CD8-positive, alpha-beta memory T cell (primary cell): ENCODE results near the gene CAMSAP2. TPM values are rescaled to one million over a fixed set of nuclear protein-coding genes. Genes with fewer than 3 reads are reported as not detected.

Experiments
- CTCF ChIA-PET: fragments of 350-600 bp; sonication (Branson Sonifier 250); formaldehyde crosslinking; loops from one replicate; lab custom pipeline; 2021; ENCODE audit warnings: antibody characterized with exemption; lab: Charles Lee
- POLR2A ChIA-PET: fragments of 350-600 bp; sonication (Branson Sonifier 250); formaldehyde crosslinking; loops from one replicate; lab custom pipeline; 2021; ENCODE audit warnings: antibody characterized with exemption; lab: Charles Lee
- DNase-seq, 5 donors: peaks; one replicate each; pipeline versions ENCODE4 v3.0.0 to v3.0.0-alpha.2; 2020 to 2022; ENCODE audit warnings: mixed read lengths in 1 of 5
- H3K27ac ChIP-seq: one replicate; pipeline ENCODE4 v1.7.0; 2013; ENCODE audit warnings: low read depth, mild to moderate bottlenecking, low read length, moderate library complexity
- H3K27me3 ChIP-seq: 2 replicates; pipeline ENCODE4 v1.7.0; 2013; ENCODE audit warnings: low read length, mild to moderate bottlenecking; ENCODE audit not compliant: insufficient read depth, poor library complexity, severe bottlenecking
- H3K36me3 ChIP-seq: 2 replicates; pipeline ENCODE4 v1.7.0; 2013; ENCODE audit warnings: mild to moderate bottlenecking, low read length, moderate library complexity; ENCODE audit not compliant: insufficient read depth
- H3K4me1 ChIP-seq: 2 replicates; pipeline ENCODE4 v1.7.0; 2013; ENCODE audit warnings: mild to moderate bottlenecking, low read length, moderate library complexity; ENCODE audit not compliant: insufficient read depth
- H3K4me3 ChIP-seq: 2 replicates; pipeline ENCODE4 v1.7.0; 2013; ENCODE audit warnings: mild to moderate bottlenecking, low read length
- H3K9me3 ChIP-seq: 2 replicates; pipeline ENCODE4 v1.7.0; 2013; ENCODE audit warnings: mild to moderate bottlenecking, low read length
- H3K27ac Mint-ChIP-seq, 8 donors: one replicate each; pipeline ENCODE4 v1.8.0; 2020 to 2021; ENCODE audit warnings: mixed read lengths in 8 of 8, mild to moderate bottlenecking in 6 of 8, inconsistent platforms in 3 of 8, moderate library complexity in 3 of 8
- H3K27me3 Mint-ChIP-seq, 2 donors: one replicate each; pipeline ENCODE4 v1.8.0; 2020 to 2021; ENCODE audit warnings: mixed read lengths in 2 of 2, mild to moderate bottlenecking in 1 of 2, moderate library complexity in 1 of 2
- H3K36me3 Mint-ChIP-seq, 3 donors: one replicate each; pipeline ENCODE4 v1.8.0; 2020 to 2021; ENCODE audit warnings: mixed read lengths in 3 of 3, inconsistent platforms in 1 of 3, mild to moderate bottlenecking in 1 of 3
- H3K4me1 Mint-ChIP-seq, 3 donors: one replicate each; pipeline ENCODE4 v1.8.0; 2020 to 2021; ENCODE audit warnings: mixed read lengths in 3 of 3, inconsistent platforms in 1 of 3, mild to moderate bottlenecking in 1 of 3
- H3K4me3 Mint-ChIP-seq, 7 donors: one replicate each; pipeline ENCODE4 v1.8.0; 2020 to 2021; ENCODE audit warnings: mixed read lengths in 7 of 7, mild to moderate bottlenecking in 6 of 7, moderate library complexity in 4 of 7, inconsistent platforms in 2 of 7
- H3K9me3 Mint-ChIP-seq, 5 donors: one replicate each; pipeline ENCODE4 v1.8.0; 2020 to 2022; ENCODE audit warnings: mixed read lengths in 5 of 5, mild to moderate bottlenecking in 3 of 5, moderate library complexity in 2 of 5, inconsistent platforms in 1 of 5
- polyA plus RNA-seq: library from polyadenylated mRNA; unstranded; fragments of 300-500 nt; fragmentation: Illumina TruSeq; gene quantifications from one replicate; pipeline ENCODE4 v1.2.3, GENCODE V29; 2021
- total RNA-seq, 2 experiments: library from RNA; stranded (reverse); gene quantifications; one replicate each; pipeline ENCODE4 v1.2.3, GENCODE V29; 2021

The CAMSAP2 gene
- total and polyA plus RNA-seq, 3 experiments from 2014 or later: 0.35 to 3.1 (median 2.7) TPM

GRCh38 chr1:200901350-200901749 lies 162.7 kb downstream of the CAMSAP2 start:
- H3K27me3 ChIP-seq: no peaks in the 10 kb centered on the region
- H3K27ac Mint-ChIP-seq: no peak overlapping the region
- CTCF ChIA-PET: interaction anchor here (1.0 kb wide), 1 partner anchor 79 kb away, joined by 3 read pairs; no protein-coding TSS in a partner anchor

DNA sequence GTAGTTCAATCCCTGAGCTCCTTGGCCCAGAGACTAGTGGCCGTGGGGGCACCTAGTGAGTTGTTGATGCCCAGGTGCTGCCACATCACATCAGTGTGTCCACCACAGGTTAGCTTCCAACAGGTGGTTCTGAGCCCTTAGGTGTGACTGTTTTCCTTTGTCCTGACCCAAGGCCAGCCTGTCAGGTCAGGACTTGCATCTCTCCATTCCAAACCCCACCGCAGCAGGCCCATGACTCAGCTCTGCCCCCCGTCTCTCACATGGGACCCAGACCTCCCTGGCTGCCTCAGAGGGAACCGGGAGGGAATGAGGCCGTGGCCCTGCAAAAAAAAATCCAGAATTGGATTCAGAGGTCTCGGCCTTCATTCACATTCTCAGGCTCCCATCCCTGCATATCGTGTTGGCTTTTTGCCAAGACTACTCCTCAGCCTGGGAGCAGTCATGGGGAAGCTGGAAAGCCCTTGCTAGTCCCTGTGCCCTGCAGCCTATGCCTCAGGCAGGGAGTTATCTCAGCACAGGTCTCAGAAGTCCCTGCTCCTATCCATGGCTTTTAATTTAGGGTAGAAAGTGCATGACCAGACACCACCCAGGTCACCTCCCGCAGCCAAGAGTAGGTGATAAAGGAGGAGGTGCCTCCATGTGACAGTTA lies 163.2 kb downstream of the CAMSAP2 start:
- no peaks in the 10 kb centered on the region for H3K9me3 ChIP-seq
- H3K27me3 Mint-ChIP-seq: peaks cover 3 to 6% of the 10 kb centered on the region in 2 donors
- peaks cover 14% of the 10 kb centered on the region for H3K4me1 ChIP-seq
- H3K9me3 Mint-ChIP-seq: no peaks in the 10 kb centered on the region
- no peak overlapping the region for H3K4me3 Mint-ChIP-seq
- H3K27ac Mint-ChIP-seq: peak overlapping the region in 1 of 8 donors; percentile 54
- no peak for DNase-seq
- H3K4me3 ChIP-seq: no peak overlapping the region
- H3K4me1 Mint-ChIP-seq: peaks cover 13 to 34% (median 15%) of the 10 kb centered on the region in 3 donors
- CTCF ChIA-PET: interaction anchor here (1.0 kb wide), 1 partner anchor 78 kb away, joined by 3 read pairs; no protein-coding TSS in a partner anchor
- no peaks in the 10 kb centered on the region for H3K36me3 Mint-ChIP-seq
- POLR2A ChIA-PET: no interaction called here
- H3K36me3 ChIP-seq: no peaks in the 10 kb centered on the region
- no peak overlapping the region for H3K27ac ChIP-seq
- H3K27me3 ChIP-seq: no peaks in the 10 kb centered on the region

More at GRCh38 chr1:200901350-200901749, 162.7 kb downstream of the CAMSAP2 start:
- H3K4me1 ChIP-seq: peaks cover 14% of the 10 kb centered on the region
- no peak overlapping the region for H3K4me3 ChIP-seq
- no peak overlapping the region for H3K4me3 Mint-ChIP-seq
- no peak overlapping the region for H3K27ac ChIP-seq
- H3K9me3 Mint-ChIP-seq: no peaks in the 10 kb centered on the region
- POLR2A ChIA-PET: interaction anchor here (0.5 kb wide), 1 partner anchor 294 kb away, joined by 3 read pairs; no protein-coding TSS in a partner anchor
- peaks cover 3 to 6% of the 10 kb centered on the region in 2 donors for H3K27me3 Mint-ChIP-seq
- no peaks in the 10 kb centered on the region for H3K36me3 ChIP-seq
- no peak for DNase-seq
- peaks cover 12 to 28% (median 12%) of the 10 kb centered on the region in 3 donors for H3K4me1 Mint-ChIP-seq
- no peaks in the 10 kb centered on the region for H3K9me3 ChIP-seq
- no peaks in the 10 kb centered on the region for H3K36me3 Mint-ChIP-seq

GRCh38 chr1:200903793-200904192 lies 165.1 kb downstream of the CAMSAP2 start:
- peak in 1 of 5 donors; percentile 60 for DNase-seq
- Histone ChIP-seq H3K4me1 (peaks cover 14% of the 10 kb centered on the region), H3K27me3 (no peaks in the 10 kb centered on the region), H3K4me3 (no peak overlapping the region), H3K9me3 (no peaks in the 10 kb centered on the region), H3K27ac (no peak overlapping the region), H3K36me3 (no peaks in the 10 kb centered on the region)
- Mint-ChIP-seq H3K27ac (peak overlapping the region in 1 of 8 donors; percentile 79), H3K4me1 (peaks cover 16 to 44% (median 25%) of the 10 kb centered on the region in 3 donors), H3K27me3 (peaks cover 9 to 11% of the 10 kb centered on the region in 2 donors), H3K36me3 (no peaks in the 10 kb centered on the region), H3K9me3 (no peaks in the 10 kb centered on the region), H3K4me3 (no peak overlapping the region)
- ChIA-PET POLR2A (interaction anchor here (0.7 to 1.3 kb wide), 2 partner anchors 16 to 957 kb away, joined by 3 to 9 read pairs; no protein-coding TSS in a partner anchor), CTCF (interaction anchor here (0.6 to 1.0 kb wide), 2 partner anchors 13 to 76 kb away, joined by 3 read pairs; no protein-coding TSS in a partner anchor)

DNA sequence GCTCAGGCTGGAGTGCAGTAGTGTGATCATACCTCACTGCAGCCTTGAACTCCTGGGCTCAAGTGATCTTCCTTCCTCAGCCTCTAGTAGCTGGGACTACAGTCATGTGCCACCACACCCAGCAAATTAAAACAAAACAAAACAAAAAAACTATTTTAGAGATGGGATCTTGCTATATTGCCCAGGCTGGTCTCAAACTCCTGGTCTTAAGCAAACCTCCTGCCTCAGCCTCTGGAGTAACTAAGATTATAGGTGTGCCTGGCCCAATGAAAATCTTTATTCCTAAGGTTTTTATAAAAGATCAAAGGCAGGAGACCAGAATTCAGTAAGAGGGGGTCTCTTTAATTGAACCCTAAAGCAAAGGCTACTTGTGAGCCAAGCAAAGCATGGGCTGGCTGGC lies 166.1 kb downstream of the CAMSAP2 start:
- H3K27me3 Mint-ChIP-seq: peaks cover 9 to 11% of the 10 kb centered on the region in 2 donors
- CTCF ChIA-PET: interaction anchor here (1.0 to 1.4 kb wide), 2 partner anchors 14 to 67 kb away, joined by 3 read pairs; no protein-coding TSS in a partner anchor
- Histone ChIP-seq H3K36me3 (no peaks in the 10 kb centered on the region), H3K4me1 (peaks cover 14% of the 10 kb centered on the region), H3K9me3 (no peaks in the 10 kb centered on the region), H3K27me3 (no peaks in the 10 kb centered on the region), H3K4me3 (no peak overlapping the region), H3K27ac (no peak overlapping the region)
- H3K36me3 Mint-ChIP-seq: no peaks in the 10 kb centered on the region
- POLR2A ChIA-PET: interaction anchor here (1.3 kb wide), 1 partner anchor 17 kb away, joined by 3 read pairs; no protein-coding TSS in a partner anchor
- peaks cover 16 to 44% (median 25%) of the 10 kb centered on the region in 3 donors for H3K4me1 Mint-ChIP-seq
- peak overlapping the region in 2 of 8 donors; percentile 49 to 51 for H3K27ac Mint-ChIP-seq
- H3K9me3 Mint-ChIP-seq: no peaks in the 10 kb centered on the region
- DNase-seq: no peak
- H3K4me3 Mint-ChIP-seq: no peak overlapping the region

- Mint-ChIP-seq H3K27me3 (peaks cover 10 to 11% of the 10 kb centered on the region in 2 donors), H3K36me3 (no peaks in the 10 kb centered on the region), H3K4me1 (peaks cover 16 to 44% (median 25%) of the 10 kb centered on the region in 3 donors), H3K27ac (peak overlapping the region in 7 of 8 donors; percentile 17 to 89 (median 63)), H3K9me3 (no peaks in the 10 kb centered on the region), H3K4me3 (peak overlapping the region in 2 of 7 donors; percentile 11 to 57)
- Histone ChIP-seq H3K27ac (no peak overlapping the region), H3K4me1 (peaks cover 14% of the 10 kb centered on the region), H3K9me3 (no peaks in the 10 kb centered on the region), H3K27me3 (no peaks in the 10 kb centered on the region), H3K36me3 (no peaks in the 10 kb centered on the region), H3K4me3 (no peak overlapping the region)
- peak in 4 of 5 donors; percentile 18 to 76 (median 54) for DNase-seq
- POLR2A ChIA-PET: interaction anchor here (1.1 kb wide), 1 partner anchor 17 kb away, joined by 5 read pairs; no protein-coding TSS in a partner anchor
- CTCF ChIA-PET: interaction anchor here (1.0 to 1.4 kb wide), 2 partner anchors 18 to 68 kb away, joined by 3 read pairs; no protein-coding TSS in a partner anchor
Measured at GRCh38 chr1:200905411-200906052, 166.8 kb downstream of the CAMSAP2 start.

DNA sequence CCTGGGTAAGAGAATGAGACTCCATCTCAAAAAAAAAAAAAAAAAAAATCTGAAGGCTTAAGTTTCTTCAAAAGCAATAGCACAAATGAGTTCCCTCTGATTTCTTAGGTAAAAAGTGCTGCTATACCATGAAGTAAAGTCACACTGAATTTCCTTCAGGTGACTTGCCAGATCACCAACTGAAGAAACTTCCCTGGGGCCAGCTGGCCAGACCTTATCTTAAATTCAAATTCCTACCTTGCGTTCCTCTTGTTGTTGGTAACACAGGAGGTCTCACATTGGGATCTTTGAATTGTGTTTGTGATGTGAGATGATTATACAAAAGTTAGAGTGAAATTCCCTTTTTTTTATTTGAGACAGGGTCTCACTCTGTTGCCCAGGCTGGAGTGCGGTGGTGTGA lies 167.8 kb downstream of the CAMSAP2 start:
- H3K27me3 ChIP-seq: no peaks in the 10 kb centered on the region
- no peak overlapping the region for H3K27ac ChIP-seq
- H3K4me1 ChIP-seq: peaks cover 14% of the 10 kb centered on the region
- no peak overlapping the region for H3K4me3 Mint-ChIP-seq
- no peak for DNase-seq
- H3K27ac Mint-ChIP-seq: peak overlapping the region in 1 of 8 donors; percentile 49
- POLR2A ChIA-PET: interaction anchor here (0.7 kb wide), 1 partner anchor 33 kb away, joined by 4 read pairs; no protein-coding TSS in a partner anchor
- H3K4me3 ChIP-seq: no peak overlapping the region
- no peaks in the 10 kb centered on the region for H3K9me3 ChIP-seq
- CTCF ChIA-PET: no interaction called here
- no peaks in the 10 kb centered on the region for H3K36me3 Mint-ChIP-seq
- peaks cover 16 to 44% (median 25%) of the 10 kb centered on the region in 3 donors for H3K4me1 Mint-ChIP-seq
- no peaks in the 10 kb centered on the region for H3K9me3 Mint-ChIP-seq
- H3K36me3 ChIP-seq: no peaks in the 10 kb centered on the region
- H3K27me3 Mint-ChIP-seq: peaks cover 6 to 8% of the 10 kb centered on the region in 2 donors

GRCh38 chr1:200907611-200908097 lies 169.0 kb downstream of the CAMSAP2 start:
- Histone ChIP-seq H3K27me3 (no peaks in the 10 kb centered on the region), H3K27ac (no peak overlapping the region), H3K9me3 (no peaks in the 10 kb centered on the region), H3K4me3 (no peak overlapping the region), H3K4me1 (peaks cover 14% of the 10 kb centered on the region), H3K36me3 (no peaks in the 10 kb centered on the region)
- peaks cover 6 to 11% of the 10 kb centered on the region in 2 donors for H3K27me3 Mint-ChIP-seq
- ChIA-PET POLR2A (no interaction called here), CTCF (interaction anchor here (1.2 to 1.7 kb wide), 2 partner anchors 64 to 72 kb away, joined by 3 to 5 read pairs; no protein-coding TSS in a partner anchor)
- H3K9me3 Mint-ChIP-seq: no peaks in the 10 kb centered on the region
- DNase-seq: no peak
- no peaks in the 10 kb centered on the region for H3K36me3 Mint-ChIP-seq
- peaks cover 16 to 44% (median 25%) of the 10 kb centered on the region in 3 donors for H3K4me1 Mint-ChIP-seq
- peak overlapping the region in 1 of 8 donors; percentile 3 for H3K27ac Mint-ChIP-seq
- H3K4me3 Mint-ChIP-seq: no peak overlapping the region
